Uterus (tissue), 4 donors: Measurements from ENCODE around the gene HADH. TPM values are rescaled to one million over a fixed set of nuclear protein-coding genes. Genes with fewer than 3 reads are reported as not detected.

Experiments
- DNase-seq, 2 donors: peaks; one replicate each; pipeline ENCODE4 v3.0.0-alpha.2; 2019 to 2020
- H3K27ac ChIP-seq, 2 donors: fragments of 200-600 bp; sonication (generic); 1 replicate in 1 of 2; 2 replicates in 1 of 2; pipeline ENCODE4 v1.5.1; 2016 to 2018
- H3K27me3 ChIP-seq, 2 donors: fragments of 200-600 bp; sonication (generic); one replicate each; pipeline ENCODE4 v1.5.1; 2018 to 2019; ENCODE audit warnings: control low read depth in 1 of 2
- H3K36me3 ChIP-seq, 2 donors: fragments of 200-600 bp; sonication (generic); one replicate each; pipeline ENCODE4 v1.5.1; 2019; ENCODE audit warnings: control low read depth in 1 of 2
- H3K4me1 ChIP-seq, 2 donors: fragments of 200-600 bp; sonication (generic); one replicate each; pipeline ENCODE4 v1.5.1; 2018 to 2019; ENCODE audit warnings: control low read depth in 1 of 2
- H3K4me3 ChIP-seq, 2 donors: fragments of 200-600 bp; sonication (generic); 1 replicate in 1 of 2; 2 replicates in 1 of 2; pipeline ENCODE4 v1.5.1; 2018 to 2019; ENCODE audit warnings: mild to moderate bottlenecking in 1 of 2
- H3K9me3 ChIP-seq, 2 donors: fragments of 200-600 bp; sonication (generic); one replicate each; pipeline ENCODE4 v1.5.1; 2019; ENCODE audit warnings: control low read depth in 1 of 2
- CTCF ChIP-seq, 4 experiments: fragments of 200-600 bp in 2 of 4; fragments of 450-650 bp in 2 of 4; sonication (generic) in 2 of 4; IDR thresholded peaks; one replicate each; pipeline ENCODE4 v1.5.1; 2016 to 2019; ENCODE audit warnings: antibody characterized with exemption in 4 of 4, mild to moderate bottlenecking in 2 of 4, moderate library complexity in 1 of 4
- POLR2A ChIP-seq, 2 donors: fragments of 450-650 bp; IDR thresholded peaks; one replicate each; pipeline ENCODE4 v1.6.1; 2016; ENCODE audit warnings: antibody characterized with exemption in 2 of 2, mild to moderate bottlenecking in 1 of 2, moderate library complexity in 1 of 2
- intact Hi-C: fragments of 100-400 bp; cut with DNase I; formaldehyde crosslinking; loops from one replicate; pipeline ENCODE4 v1.15.1; 2023; ENCODE audit warnings: low total_unique reads
- total RNA-seq, 4 donors: library from RNA; depleted of rRNA in 3 of 4; stranded (reverse); fragments of >200 nt in 3 of 4; gene quantifications; one replicate each; pipeline versions ENCODE4 v1.1.0 to v1.2.4, GENCODE V29; 2014 to 2023
- donor health status: DM: yes; HTN: yes; CAD: no.

HADH gene
- total RNA-seq, 4 donors from 2014 or later, result 32.0 to 63.5 (median 50.0) TPM

- intact Hi-C loops, result no loop called here
- Histone ChIP-seq H3K4me3 (no peak overlapping the region), H3K4me1 (no peaks in the 10 kb centered on the region), H3K27ac (no peak overlapping the region), H3K27me3 (no peaks in the 10 kb centered on the region), H3K36me3 (no peaks in the 10 kb centered on the region), H3K9me3 (no peaks in the 10 kb centered on the region)
- TF ChIP-seq POLR2A (IDR thresholded peaks at IDR 0.05) (no peak), CTCF (IDR thresholded peaks at IDR 0.05) (no peak)
- DNase-seq, result no peak
Observed at GRCh38 chr4:108051343-108051742, 61.7 kb downstream of the HADH start.

- intact Hi-C loops, result no loop called here
- Histone ChIP-seq H3K27me3 (no peaks in the 10 kb centered on the region), H3K9me3 (no peaks in the 10 kb centered on the region), H3K4me3 (no peak overlapping the region), H3K27ac (no peak overlapping the region), H3K4me1 (no peaks in the 10 kb centered on the region), H3K36me3 (no peaks in the 10 kb centered on the region)
- TF ChIP-seq CTCF (IDR thresholded peaks at IDR 0.05) (no peak), POLR2A (IDR thresholded peaks at IDR 0.05) (no peak)
- no peak for DNase-seq
Observed at GRCh38 chr4:108052558-108053120, 63.0 kb downstream of the HADH start.

- no peak overlapping the region for H3K27ac ChIP-seq
- TF ChIP-seq POLR2A (IDR thresholded peaks at IDR 0.05), result no peak
- TF ChIP-seq CTCF (IDR thresholded peaks at IDR 0.05), result no peak
- H3K9me3 ChIP-seq, result no peaks in the 10 kb centered on the region
- no peaks in the 10 kb centered on the region for H3K4me1 ChIP-seq
- no peak for DNase-seq
- no peaks in the 10 kb centered on the region for H3K27me3 ChIP-seq
- H3K4me3 ChIP-seq, result no peak overlapping the region
- H3K36me3 ChIP-seq, result no peaks in the 10 kb centered on the region
- intact Hi-C loops, result no loop called here
Observed at GRCh38 chr4:108053251-108053711, 63.6 kb downstream of the HADH start.

- H3K36me3 ChIP-seq, result no peaks in the 10 kb centered on the region
Observed at GRCh38 chr4:108054025-108054638, 64.4 kb downstream of the HADH start.

More at GRCh38 chr4:108054025-108054638, 64.4 kb downstream of the HADH start:
- no peaks in the 10 kb centered on the region for H3K4me1 ChIP-seq
- H3K27me3 ChIP-seq, result no peaks in the 10 kb centered on the region
- H3K9me3 ChIP-seq, result no peaks in the 10 kb centered on the region
- no peak for DNase-seq
- H3K4me3 ChIP-seq, result no peak overlapping the region
- no peak overlapping the region for H3K27ac ChIP-seq
- intact Hi-C loops, result no loop called here
- TF ChIP-seq CTCF (IDR thresholded peaks at IDR 0.05) (no peak), POLR2A (IDR thresholded peaks at IDR 0.05) (no peak)
